KMS-11 (cell line): ENCODE results near the gene TMEM202.

Experiments used
- H2AFZ ChIP-seq: fragments of 200-600 bp; sonication (generic); 2 replicates; pipeline ENCODE4 v1.6.1; 2016; ENCODE audit warnings: antibody characterized with exemption, mixed run types, low read depth
- H3K27ac ChIP-seq: fragments of 200-600 bp; sonication (generic); 2 replicates; pipeline ENCODE4 v1.6.1; 2016; ENCODE audit warnings: mild to moderate bottlenecking, mixed run types
- H3K27me3 ChIP-seq: fragments of 200-600 bp; sonication (generic); 2 replicates; pipeline ENCODE4 v1.6.1; 2017; ENCODE audit warnings: mild to moderate bottlenecking, low read depth, mixed run types, moderate library complexity; ENCODE audit not compliant: insufficient read depth
- H3K36me3 ChIP-seq: fragments of 200-600 bp; sonication (generic); 2 replicates; pipeline ENCODE4 v1.6.1; 2017; ENCODE audit warnings: mild to moderate bottlenecking, mixed run types; ENCODE audit not compliant: insufficient read depth
- H3K4me1 ChIP-seq: fragments of 200-600 bp; sonication (generic); 2 replicates; pipeline ENCODE4 v1.6.1; 2016; ENCODE audit warnings: mild to moderate bottlenecking, low read depth, mixed run types; ENCODE audit not compliant: poor library complexity, severe bottlenecking
- H3K4me2 ChIP-seq: fragments of 200-600 bp; sonication (generic); 2 replicates; pipeline ENCODE4 v1.7.0; 2016; ENCODE audit warnings: mild to moderate bottlenecking, mixed run types
- H3K4me3 ChIP-seq: fragments of 200-600 bp; sonication (generic); IDR thresholded peaks from 2 replicates; pipeline ENCODE4 v1.6.1; 2017; ENCODE audit warnings: low read depth, low read length, mixed read lengths; ENCODE audit not compliant: insufficient read depth
- H3K79me2 ChIP-seq: fragments of 200-600 bp; sonication (generic); 2 replicates; pipeline ENCODE4 v1.6.1; 2016; ENCODE audit warnings: low read depth, mixed run types; ENCODE audit not compliant: insufficient read depth
- H3K9ac ChIP-seq: fragments of 200-600 bp; sonication (generic); 2 replicates; pipeline ENCODE4 v1.6.1; 2016; ENCODE audit warnings: mild to moderate bottlenecking, mixed run types
- H4K20me1 ChIP-seq: fragments of 200-600 bp; sonication (generic); 2 replicates; pipeline ENCODE4 v1.6.1; 2016; ENCODE audit warnings: mild to moderate bottlenecking, mixed run types; ENCODE audit not compliant: insufficient read depth
- CTCF ChIP-seq: fragments of 200-600 bp; sonication (generic); conservative IDR thresholded peaks from 2 replicates; pipeline ENCODE4 v1.6.1; 2017; ENCODE audit warnings: low read depth, mild to moderate bottlenecking, antibody characterized with exemption, low read length, moderate library complexity, mixed read lengths

Gene TMEM202

GRCh38 chr15:72358650-72359171 is 39.4 kb upstream of the TMEM202 start:
- no peak overlapping the region for H3K4me2 ChIP-seq
- H2AFZ ChIP-seq, result no peak overlapping the region
- no peaks in the 10 kb centered on the region for H3K79me2 ChIP-seq
- no peaks in the 10 kb centered on the region for H3K27me3 ChIP-seq
- H3K27ac ChIP-seq, result no peak overlapping the region
- H3K4me3 ChIP-seq, result no peak overlapping the region
- H3K9ac ChIP-seq, result no peak overlapping the region
- H3K36me3 ChIP-seq, result no peaks in the 10 kb centered on the region
- no peak for TF ChIP-seq CTCF
- H3K4me1 ChIP-seq, result no peaks in the 10 kb centered on the region
- H4K20me1 ChIP-seq, result no peaks in the 10 kb centered on the region

- Histone ChIP-seq H2AFZ (no peak overlapping the region), H3K4me3 (no peak overlapping the region), H3K79me2 (no peaks in the 10 kb centered on the region), H3K27me3 (no peaks in the 10 kb centered on the region), H3K4me1 (no peaks in the 10 kb centered on the region), H3K4me2 (no peak overlapping the region), H3K9ac (no peak overlapping the region), H3K27ac (no peak overlapping the region), H4K20me1 (no peaks in the 10 kb centered on the region), H3K36me3 (no peaks in the 10 kb centered on the region)
- TF ChIP-seq CTCF, result no peak
Measured at GRCh38 chr15:72361176-72361575, 36.9 kb upstream of the TMEM202 start.

- no peak overlapping the region for H3K4me3 ChIP-seq
- no peak overlapping the region for H3K27ac ChIP-seq
- H2AFZ ChIP-seq, result no peak overlapping the region
- no peaks in the 10 kb centered on the region for H4K20me1 ChIP-seq
- H3K9ac ChIP-seq, result no peak overlapping the region
- H3K4me2 ChIP-seq, result no peak overlapping the region
- no peaks in the 10 kb centered on the region for H3K79me2 ChIP-seq
- H3K27me3 ChIP-seq, result no peaks in the 10 kb centered on the region
- H3K36me3 ChIP-seq, result 0 out of 2 replicates have a peak, but pooled peaks cover 3% of the 10 kb centered on the region
- H3K4me1 ChIP-seq, result no peaks in the 10 kb centered on the region
- no peak for TF ChIP-seq CTCF
Measured at GRCh38 chr15:72365844-72366243, 32.3 kb upstream of the TMEM202 start.

GRCh38 chr15:72368325-72368724 is 29.8 kb upstream of the TMEM202 start:
- TF ChIP-seq CTCF, result no peak
- H2AFZ ChIP-seq, result no peak overlapping the region
- no peak overlapping the region for H3K4me2 ChIP-seq
- H3K9ac ChIP-seq, result no peak overlapping the region
- no peaks in the 10 kb centered on the region for H4K20me1 ChIP-seq
- H3K36me3 ChIP-seq, result 0 out of 2 replicates have a peak, but pooled peaks cover 3% of the 10 kb centered on the region
- no peak overlapping the region for H3K27ac ChIP-seq
- H3K4me3 ChIP-seq, result no peak overlapping the region
- H3K27me3 ChIP-seq, result no peaks in the 10 kb centered on the region
- H3K4me1 ChIP-seq, result no peaks in the 10 kb centered on the region
- H3K79me2 ChIP-seq, result 0 out of 2 replicates have a peak, but pooled peaks cover 4% of the 10 kb centered on the region
